Endodermal cell (in vitro differentiated cells): ENCODE data around the gene OSBPL8. TPM values are rescaled to one million over a fixed set of nuclear protein-coding genes. Genes with fewer than 3 reads are reported as not detected.

Source experiments
- DNase-seq: peaks from one replicate; pipeline ENCODE4 v3.0.0-alpha.2; 2017
- H3K27ac ChIP-seq: 2 replicates; pipeline ENCODE4 v1.5.1; 2013; ENCODE audit warnings: mild to moderate bottlenecking, low read depth, low read length, moderate library complexity
- H3K27me3 ChIP-seq: 2 replicates; pipeline ENCODE4 v1.6.1; 2013; ENCODE audit warnings: mild to moderate bottlenecking, low read length, moderate library complexity; ENCODE audit not compliant: insufficient read depth, control insufficient read depth, poor library complexity, severe bottlenecking
- H3K36me3 ChIP-seq: 2 replicates; pipeline ENCODE4 v1.7.0; 2013; ENCODE audit warnings: mild to moderate bottlenecking, low read length, moderate library complexity; ENCODE audit not compliant: control insufficient read depth, insufficient read depth
- H3K4me1 ChIP-seq: one replicate; pipeline ENCODE4 v1.7.0; 2013; ENCODE audit warnings: low read length; ENCODE audit not compliant: control insufficient read depth, insufficient read depth
- H3K4me3 ChIP-seq: 2 replicates; pipeline ENCODE4 v1.5.1; 2013; ENCODE audit warnings: mild to moderate bottlenecking, low read length, moderate library complexity
- H3K9ac ChIP-seq: 2 replicates; pipeline ENCODE4 v1.6.1; 2013; ENCODE audit warnings: mild to moderate bottlenecking, low read length, moderate library complexity; ENCODE audit not compliant: poor library complexity, severe bottlenecking; ENCODE audit errors: extremely low read depth
- H3K9me3 ChIP-seq: 2 replicates; pipeline ENCODE4 v1.6.1; 2013; ENCODE audit warnings: mild to moderate bottlenecking, low read length, moderate library complexity; ENCODE audit not compliant: control insufficient read depth
- H3K27ac Mint-ChIP-seq: 2 replicates; pipeline ENCODE4 v1.8.0; 2020; ENCODE audit warnings: mixed read lengths
- H3K27me3 Mint-ChIP-seq: 2 replicates; pipeline ENCODE4 v1.8.0; 2021; ENCODE audit warnings: mild to moderate bottlenecking, mixed read lengths; ENCODE audit not compliant: insufficient read depth
- H3K36me3 Mint-ChIP-seq: 2 replicates; pipeline ENCODE4 v1.8.0; 2020; ENCODE audit warnings: low read depth, mixed read lengths
- H3K4me1 Mint-ChIP-seq: 2 replicates; pipeline ENCODE4 v1.8.0; 2020; ENCODE audit warnings: mixed read lengths
- H3K4me3 Mint-ChIP-seq: 2 replicates; pipeline ENCODE4 v1.8.0; 2020; ENCODE audit warnings: mild to moderate bottlenecking, moderate library complexity, mixed read lengths
- H3K9me3 Mint-ChIP-seq: 2 replicates; pipeline ENCODE4 v1.8.0; 2020; ENCODE audit warnings: mild to moderate bottlenecking, mixed read lengths
- CTCF ChIP-seq: fragments of 200-600 bp; sonication (generic); conservative IDR thresholded peaks from 2 replicates; pipeline ENCODE4 v1.5.0; 2021; ENCODE audit warnings: antibody characterized with exemption, mild to moderate bottlenecking
- WGBS, 2 experiments: methylation state at CpG; one replicate each; pipeline versions ENCODE4 v1.1.5 to v1.1.7; 2013; ENCODE audit warnings: missing lambda C conversion rate in 2 of 2, mixed read lengths in 1 of 2; ENCODE audit not compliant: insufficient coverage in 1 of 2, insufficient read length in 1 of 2; 5-methylcytosine and 5-hydroxymethylcytosine counted together
- total RNA-seq, 2 donors: library from RNA; stranded (reverse); fragmentation: NEBNext Ultra II Directional in 1 of 2; extraction: Animal tissue kit (Norgen Biotek cat#: 25700) in 1 of 2; gene quantifications; 2 replicates in 1 of 2; 3 replicates in 1 of 2; pipeline ENCODE4 v1.2.1, GENCODE V29; 2021

The OSBPL8 gene
- total RNA-seq, 2 donors from 2014 or later: 44.0 to 58.8 TPM

- no peaks in the 10 kb centered on the region for H3K4me1 Mint-ChIP-seq
- H3K9me3 Mint-ChIP-seq: peaks cover 11% of the 10 kb centered on the region
- WGBS, 2 experiments: 88% methylated on average over 1 of the region's 1 CpG; no CpG with 5 or more reads in 1 of the 2 experiments
- no peak for DNase-seq
- no peak overlapping the region for H3K9ac ChIP-seq
- H3K27me3 ChIP-seq: no peaks in the 10 kb centered on the region
- no peak for TF ChIP-seq CTCF
- no peak overlapping the region for H3K4me3 ChIP-seq
- peaks cover 31% of the 10 kb centered on the region for H3K36me3 Mint-ChIP-seq
- peaks cover 33% of the 10 kb centered on the region for H3K9me3 ChIP-seq
- no peak overlapping the region for H3K27ac Mint-ChIP-seq
- no peaks in the 10 kb centered on the region for H3K4me1 ChIP-seq
- H3K27me3 Mint-ChIP-seq: no peaks in the 10 kb centered on the region
- no peak overlapping the region for H3K4me3 Mint-ChIP-seq
- H3K36me3 ChIP-seq: peaks cover 14% of the 10 kb centered on the region
- H3K27ac ChIP-seq: no peak overlapping the region
Observed at GRCh38 chr12:76491292-76491691, 68.3 kb downstream of the OSBPL8 start.

- no peak overlapping the region for H3K4me3 Mint-ChIP-seq
- no peak overlapping the region for H3K27ac Mint-ChIP-seq
- WGBS, 2 experiments: 97 to 100% methylated on average over 3 to 4 of the region's 4 CpGs
- TF ChIP-seq CTCF: no peak
- no peaks in the 10 kb centered on the region for H3K27me3 Mint-ChIP-seq
- no peaks in the 10 kb centered on the region for H3K4me1 Mint-ChIP-seq
- H3K4me1 ChIP-seq: no peaks in the 10 kb centered on the region
- H3K36me3 Mint-ChIP-seq: peaks cover 36% of the 10 kb centered on the region
- H3K4me3 ChIP-seq: no peak overlapping the region
- no peak for DNase-seq
- no peak overlapping the region for H3K27ac ChIP-seq
- H3K9me3 ChIP-seq: peaks cover 33% of the 10 kb centered on the region
- H3K9me3 Mint-ChIP-seq: peaks cover 11% of the 10 kb centered on the region
- no peaks in the 10 kb centered on the region for H3K27me3 ChIP-seq
- H3K36me3 ChIP-seq: peaks cover 20% of the 10 kb centered on the region
- H3K9ac ChIP-seq: no peak overlapping the region
Observed at GRCh38 chr12:76490763-76491162, 68.8 kb downstream of the OSBPL8 start.

- Histone ChIP-seq H3K9me3 (peaks cover 33% of the 10 kb centered on the region), H3K27ac (no peak overlapping the region), H3K4me1 (no peaks in the 10 kb centered on the region), H3K36me3 (peaks cover 24% of the 10 kb centered on the region), H3K27me3 (no peaks in the 10 kb centered on the region), H3K4me3 (no peak overlapping the region), H3K9ac (no peak overlapping the region)
- WGBS, 2 experiments: 95 to 100% methylated on average over 3 of the region's 3 CpGs
- Mint-ChIP-seq H3K27me3 (no peaks in the 10 kb centered on the region), H3K4me1 (no peaks in the 10 kb centered on the region), H3K27ac (no peak overlapping the region), H3K36me3 (peaks cover 36% of the 10 kb centered on the region), H3K9me3 (peaks cover 11% of the 10 kb centered on the region), H3K4me3 (no peak overlapping the region)
- no peak for DNase-seq
- TF ChIP-seq CTCF: no peak
Observed at GRCh38 chr12:76489737-76490136, 69.8 kb downstream of the OSBPL8 start.
